Pancreas (tissue), 10 donors: ENCODE results near the gene GNA12. TPM values are rescaled to one million over a fixed set of nuclear protein-coding genes. Genes with fewer than 3 reads are reported as not detected.
A peak's percentile ranks its signal among the peaks of the same experiment; 100 is the strongest.

Source experiments
- ATAC-seq, 4 donors: fragments of 200-7000 bp; cut with Tn5 transposase; one replicate each; pipeline versions ENCODE4 v1.8.0 to v1.9.1; 2020; ENCODE audit warnings: mild to moderate bottlenecking in 4 of 4, moderate library complexity in 4 of 4
- DNase-seq, 6 donors: peaks; one replicate each; pipeline ENCODE4 v3.0.0-alpha.2; 2020
- FAIRE-seq: peaks from 2 replicates; lab custom pipeline; 2012; peaks lifted over from hg19 to GRCh38; lab: Jason Lieb, UNC
- H3K27ac ChIP-seq, 4 donors: fragments of 200-600 bp; sonication (generic); 1 replicate in 3 of 4; 2 replicates in 1 of 4; pipeline versions ENCODE4 v1.5.0 to v1.8.0; 2020
- H3K27me3 ChIP-seq, 4 donors: fragments of 200-600 bp; one replicate each; pipeline ENCODE4 v1.8.0; 2021
- H3K36me3 ChIP-seq, 3 donors: fragments of 200-600 bp; sonication (generic) in 1 of 3; one replicate each; pipeline versions ENCODE4 v1.5.0 to v1.8.0; 2020 to 2021
- H3K4me1 ChIP-seq, 3 donors: fragments of 200-600 bp; one replicate each; pipeline ENCODE4 v1.8.0; 2021
- H3K4me3 ChIP-seq, 4 donors: fragments of 200-600 bp; sonication (generic) in 2 of 4; one replicate each; pipeline versions ENCODE4 v1.5.0 to v1.8.0; 2020 to 2021
- H3K9me3 ChIP-seq, 4 donors: fragments of 200-600 bp; one replicate each; pipeline ENCODE4 v1.8.0; 2021
- WGBS, 2 donors: extraction: QIAGEN DNeasy Blood & Tissue Kit; methylation state at CpG; one replicate each; pipeline ENCODE4 v1.1.7; 2013; 5-methylcytosine and 5-hydroxymethylcytosine counted together
- intact Hi-C, 3 donors: fragments of 100-400 bp; cut with DNase I; formaldehyde crosslinking; loops; one replicate each; pipeline versions ENCODE4 v1.11.1 to v1.14.2; 2022
- polyA plus RNA-seq, 2 donors: library from polyadenylated mRNA; stranded (reverse); fragments of 200-250 nt; gene quantifications; one replicate each; pipeline ENCODE4 v1.2.3, GENCODE V29; 2013
- total RNA-seq, 6 donors: library from RNA; stranded (reverse); fragmentation: NEBNext Ultra II Directional in 4 of 6; extraction: Animal tissue kit (Norgen Biotek cat#: 25700) in 4 of 6; gene quantifications; one replicate each; pipeline versions ENCODE4 v1.2.1 to v1.2.4, GENCODE V29; 2021 to 2023
- TF ChIP-seq, protein P1 (sequence below), 4 donors: fragments of 200-600 bp; sonication (generic) in 3 of 4; IDR thresholded peaks; one replicate each; pipeline versions ENCODE4 v1.5.0 to v1.8.0; 2021; ENCODE audit warnings: antibody characterized with exemption in 4 of 4
- donor health status: healthy with polysubstance abuse.
- donor health status: DM: no; HTN: no; CAD: no; lungs with moderate emphysema.
- donor health status: DM: no; HTN: no; CAD: no.
- donor health status: control.
- donor health status: control.
- donor health status: Bipolar disorder and iron deficiency.
- donor health status: DM: yes; HTN: yes; CAD: no.
- donor health status: DM: no; HTN: no; CAD: no.
- donor health status: DM: no; HTN: no; CAD: no.
- donor health status: DM: yes; HTN: yes; CAD: no.

GNA12 gene
- total and polyA plus RNA-seq, 8 donors: 7.5 to 23.0 (median 15.9) TPM

DNA sequence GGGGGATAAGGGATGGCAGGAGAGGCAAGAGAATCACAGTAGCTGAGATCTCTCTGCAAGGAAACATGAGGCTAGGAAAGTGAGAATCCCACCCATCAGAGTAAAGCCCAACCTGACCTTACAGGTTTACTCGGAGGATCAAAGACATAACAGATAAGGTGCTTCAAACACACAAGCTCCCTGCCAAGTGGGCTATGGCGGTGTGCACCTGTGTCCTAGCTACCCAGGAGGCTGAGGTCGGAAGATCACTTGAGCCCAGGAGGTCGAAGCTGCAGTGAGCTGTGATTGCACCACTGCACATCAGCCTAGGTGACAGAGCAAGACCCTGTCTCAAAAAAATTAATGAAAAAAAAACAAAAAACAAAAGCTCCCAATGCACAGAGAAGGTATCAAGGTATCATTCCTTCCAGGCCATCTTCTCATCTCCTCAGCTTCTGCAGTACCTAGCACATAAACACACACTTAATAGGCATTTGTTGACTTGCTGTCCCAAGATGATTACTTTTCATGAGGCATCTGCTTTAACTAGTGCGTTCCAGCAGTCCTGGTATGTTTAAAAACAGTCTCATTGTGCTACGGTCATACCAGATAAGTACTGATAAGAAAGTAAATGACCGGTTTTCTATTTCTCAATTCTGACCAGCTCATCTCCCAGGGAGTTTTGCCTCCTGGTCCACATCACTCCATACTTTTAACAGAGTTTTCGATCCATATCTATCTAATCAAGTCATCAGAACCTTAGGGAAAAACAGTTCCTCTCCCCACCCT is 13.3 kb downstream of the GNA12 start:
- Histone ChIP-seq H3K27me3 (no peaks in the 10 kb centered on the region), H3K4me3 (no peak overlapping the region), H3K27ac (no peak overlapping the region), H3K4me1 (no peaks in the 10 kb centered on the region), H3K9me3 (no peaks in the 10 kb centered on the region), H3K36me3 (peaks cover 0 to 3% (median 0%) of the 10 kb centered on the region in 3 donors)
- FAIRE-seq (no peak), ATAC-seq (peak in 1 of 4 donors; percentile 16), DNase-seq (no peak)
- 47 to 52% methylated on average over 8 of the region's 8 CpGs for WGBS, 2 donors
- intact Hi-C loops: no loop called here
- TF ChIP-seq, protein P1, sequence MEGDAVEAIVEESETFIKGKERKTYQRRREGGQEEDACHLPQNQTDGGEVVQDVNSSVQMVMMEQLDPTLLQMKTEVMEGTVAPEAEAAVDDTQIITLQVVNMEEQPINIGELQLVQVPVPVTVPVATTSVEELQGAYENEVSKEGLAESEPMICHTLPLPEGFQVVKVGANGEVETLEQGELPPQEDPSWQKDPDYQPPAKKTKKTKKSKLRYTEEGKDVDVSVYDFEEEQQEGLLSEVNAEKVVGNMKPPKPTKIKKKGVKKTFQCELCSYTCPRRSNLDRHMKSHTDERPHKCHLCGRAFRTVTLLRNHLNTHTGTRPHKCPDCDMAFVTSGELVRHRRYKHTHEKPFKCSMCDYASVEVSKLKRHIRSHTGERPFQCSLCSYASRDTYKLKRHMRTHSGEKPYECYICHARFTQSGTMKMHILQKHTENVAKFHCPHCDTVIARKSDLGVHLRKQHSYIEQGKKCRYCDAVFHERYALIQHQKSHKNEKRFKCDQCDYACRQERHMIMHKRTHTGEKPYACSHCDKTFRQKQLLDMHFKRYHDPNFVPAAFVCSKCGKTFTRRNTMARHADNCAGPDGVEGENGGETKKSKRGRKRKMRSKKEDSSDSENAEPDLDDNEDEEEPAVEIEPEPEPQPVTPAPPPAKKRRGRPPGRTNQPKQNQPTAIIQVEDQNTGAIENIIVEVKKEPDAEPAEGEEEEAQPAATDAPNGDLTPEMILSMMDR (IDR thresholded peaks at IDR 0.05): no peak

GRCh38 chr7:2829040-2829439 is 15.1 kb downstream of the GNA12 start:
- no peak for DNase-seq
- no peak for FAIRE-seq
- TF ChIP-seq, protein P1 (IDR thresholded peaks at IDR 0.05): no peak
- no peaks in the 10 kb centered on the region for H3K9me3 ChIP-seq
- WGBS, 2 donors: 95 to 96% methylated on average over 5 of the region's 5 CpGs
- no peaks in the 10 kb centered on the region for H3K36me3 ChIP-seq
- intact Hi-C loops: no loop called here
- no peak overlapping the region for H3K27ac ChIP-seq
- no peaks in the 10 kb centered on the region for H3K4me1 ChIP-seq
- no peak overlapping the region for H3K4me3 ChIP-seq
- ATAC-seq: no peak
- H3K27me3 ChIP-seq: no peaks in the 10 kb centered on the region

- DNase-seq (no peak), FAIRE-seq (no peak), ATAC-seq (no peak)
- no peak overlapping the region for H3K27ac ChIP-seq
- H3K4me1 ChIP-seq: peaks cover 0 to 10% (median 6%) of the 10 kb centered on the region in 3 donors
- intact Hi-C loops: no loop called here
- no peaks in the 10 kb centered on the region for H3K36me3 ChIP-seq
- no peaks in the 10 kb centered on the region for H3K9me3 ChIP-seq
- H3K27me3 ChIP-seq: no peaks in the 10 kb centered on the region
- H3K4me3 ChIP-seq: no peak overlapping the region
- TF ChIP-seq, protein P1 (IDR thresholded peaks at IDR 0.05): no peak
- WGBS, 2 donors: 87 to 94% methylated on average over 2 of the region's 2 CpGs
Measured at GRCh38 chr7:2826771-2827170, 17.3 kb downstream of the GNA12 start.

DNA sequence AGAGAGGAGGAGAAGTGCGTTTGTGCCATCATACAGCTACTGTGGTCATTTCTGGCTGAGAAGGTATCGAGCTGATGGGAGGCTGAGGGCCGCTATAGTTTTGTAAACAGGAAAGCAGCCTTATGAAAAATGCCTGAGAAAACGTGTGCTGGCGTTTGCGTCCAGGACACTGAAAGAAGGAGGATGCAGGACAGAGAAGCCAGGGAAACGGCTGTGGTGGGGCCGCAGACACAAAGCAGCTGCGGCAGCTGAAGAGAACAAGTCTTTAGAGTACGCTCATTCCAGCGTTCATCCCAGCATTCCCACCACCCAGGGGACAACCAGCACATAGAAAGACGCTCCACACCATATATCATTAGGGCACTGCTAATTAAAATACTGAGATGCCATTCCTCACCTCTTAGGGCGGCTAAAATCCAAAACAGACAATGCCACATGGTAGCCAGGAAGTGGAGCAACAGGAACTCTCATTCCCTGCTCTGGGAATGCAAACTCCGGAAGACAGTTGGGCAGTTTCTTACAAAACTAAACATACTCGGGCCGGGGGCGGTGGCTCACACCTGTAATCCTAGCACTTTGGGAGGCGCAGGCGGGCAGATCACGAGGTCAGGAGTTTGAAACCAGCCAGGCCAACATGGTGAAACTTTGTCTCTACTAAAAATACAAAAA is 18.4 kb downstream of the GNA12 start:
- intact Hi-C loops: no loop called here
- H3K9me3 ChIP-seq: no peaks in the 10 kb centered on the region
- H3K4me3 ChIP-seq: no peak overlapping the region
- no peak overlapping the region for H3K27ac ChIP-seq
- 88% methylated on average over 20 of the region's 20 CpGs for WGBS, 2 donors
- ATAC-seq (no peak), DNase-seq (no peak), FAIRE-seq (no peak)
- H3K36me3 ChIP-seq: no peaks in the 10 kb centered on the region
- no peaks in the 10 kb centered on the region for H3K27me3 ChIP-seq
- TF ChIP-seq, protein P1 (IDR thresholded peaks at IDR 0.05): no peak
- H3K4me1 ChIP-seq: peaks cover 0 to 21% (median 10%) of the 10 kb centered on the region in 3 donors
